B cell (primary cell): ENCODE results near the gene TXNDC2. TPM values are rescaled to one million over a fixed set of nuclear protein-coding genes. Genes with fewer than 3 reads are reported as not detected.

Experiments used
- ATAC-seq: fragments of 200-7000 bp; cut with Tn5 transposase; one replicate; pipeline ENCODE4 v1.10.0; 2021; ENCODE audit warnings: low read depth, mild to moderate bottlenecking, moderate number of reproducible peaks, moderate library complexity
- CTCF ChIA-PET: fragments of 350-600 bp; sonication (Branson Sonifier 250); formaldehyde crosslinking; loops from one replicate; lab custom pipeline; 2021; ENCODE audit warnings: antibody characterized with exemption, inconsistent platforms; lab: Charles Lee
- POLR2A ChIA-PET: fragments of 350-600 bp; sonication (Branson Sonifier 250); formaldehyde crosslinking; loops from one replicate; lab custom pipeline; 2021; ENCODE audit warnings: antibody characterized with exemption; lab: Charles Lee
- DNase-seq: peaks from one replicate; pipeline ENCODE4 v3.0.0; 2013
- H2AFZ ChIP-seq: 2 replicates; pipeline ENCODE4 v1.6.1; 2012; ENCODE audit warnings: mild to moderate bottlenecking, low read depth, low read length; ENCODE audit not compliant: insufficient read depth, poor library complexity, severe bottlenecking
- H3K27ac ChIP-seq, 2 donors: 1 replicate in 1 of 2; 2 replicates in 1 of 2; pipeline ENCODE4 v1.5.1; 2012 to 2013; ENCODE audit warnings: low read length in 2 of 2, mild to moderate bottlenecking in 2 of 2, moderate library complexity in 1 of 2
- H3K27me3 ChIP-seq, 4 experiments: fragments of 200-600 bp in 1 of 4; sonication (generic) in 1 of 4; replicated peaks in 1 of 4; 1 replicate in 2 of 4; 2 replicates in 2 of 4; pipeline versions ENCODE4 v1.6.1 to v1.7.0; 2013 to 2016; ENCODE audit warnings: low read length in 3 of 4, mild to moderate bottlenecking in 2 of 4, mixed read lengths in 1 of 4, moderate library complexity in 1 of 4; ENCODE audit not compliant: insufficient read depth in 4 of 4, control insufficient read depth in 3 of 4; ENCODE audit errors: control extremely low read depth in 1 of 4
- H3K36me3 ChIP-seq, 2 experiments: replicated peaks in 1 of 2; 1 replicate in 1 of 2; 2 replicates in 1 of 2; pipeline versions ENCODE4 v1.6.1 to v1.7.1; 2013; ENCODE audit warnings: low read length in 1 of 2; ENCODE audit not compliant: insufficient read depth in 2 of 2, control insufficient read depth in 1 of 2; ENCODE audit errors: control extremely low read depth in 1 of 2, extremely low read depth in 1 of 2
- H3K4me1 ChIP-seq, 2 donors: fragments of 200-600 bp in 1 of 2; sonication (generic) in 1 of 2; 1 replicate in 1 of 2; 2 replicates in 1 of 2; pipeline versions ENCODE4 v1.5.1 to v1.6.1; 2013 to 2017; ENCODE audit warnings: low read length in 2 of 2; ENCODE audit not compliant: control insufficient read depth in 2 of 2, insufficient read depth in 2 of 2
- H3K4me2 ChIP-seq: replicated peaks from 2 replicates; pipeline ENCODE3; 2012; ENCODE audit warnings: mild to moderate bottlenecking, low read depth, low read length; ENCODE audit not compliant: poor library complexity, severe bottlenecking
- H3K4me3 ChIP-seq, 5 experiments: fragments of 200-600 bp in 1 of 5; sonication (generic) in 1 of 5; 1 replicate in 3 of 5; 2 replicates in 2 of 5; pipeline versions ENCODE4 v1.5.1 to v1.7.0; 2011 to 2016; ENCODE audit warnings: low read length in 4 of 5, mild to moderate bottlenecking in 4 of 5, low read depth in 2 of 5, control low read depth in 1 of 5, moderate library complexity in 1 of 5; ENCODE audit not compliant: insufficient read depth in 1 of 5; ENCODE audit errors: control extremely low read depth in 1 of 5, extremely low read depth in 1 of 5
- H3K79me2 ChIP-seq: fragments of 200-600 bp; sonication (generic); one replicate; pipeline ENCODE4 v1.6.0; 2016; ENCODE audit warnings: low read length; ENCODE audit not compliant: control insufficient read depth, insufficient read depth
- H3K9ac ChIP-seq: fragments of 200-600 bp; sonication (generic); 2 replicates; pipeline ENCODE4 v1.6.1; 2017; ENCODE audit warnings: mild to moderate bottlenecking, low read length, moderate library complexity
- H3K9me3 ChIP-seq, 3 donors: one replicate each; pipeline versions ENCODE4 v1.6.1 to v1.7.1; 2013; ENCODE audit warnings: low read length in 2 of 3; ENCODE audit not compliant: control insufficient read depth in 2 of 3, insufficient read depth in 1 of 3; ENCODE audit errors: control extremely low read depth in 1 of 3
- H4K20me1 ChIP-seq: 2 replicates; pipeline ENCODE4 v1.6.0; 2012; ENCODE audit warnings: mild to moderate bottlenecking, low read length; ENCODE audit not compliant: insufficient read depth, control insufficient read depth, poor library complexity, severe bottlenecking
- H3K27ac Mint-ChIP-seq: one replicate; pipeline ENCODE4 v1.8.0; 2021; ENCODE audit warnings: mixed read lengths
- H3K27me3 Mint-ChIP-seq: one replicate; pipeline ENCODE4 v1.8.0; 2021; ENCODE audit warnings: mixed read lengths
- H3K4me1 Mint-ChIP-seq: one replicate; pipeline ENCODE4 v1.8.0; 2021; ENCODE audit warnings: mixed read lengths
- H3K4me3 Mint-ChIP-seq: one replicate; pipeline ENCODE4 v1.8.0; 2021; ENCODE audit warnings: mixed read lengths
- H3K9me3 Mint-ChIP-seq: one replicate; pipeline ENCODE4 v1.8.0; 2022; ENCODE audit warnings: mixed read lengths; ENCODE audit not compliant: insufficient read depth
- EZH2 ChIP-seq: IDR thresholded peaks from 2 replicates; pipeline ENCODE4 v1.6.1; 2012; ENCODE audit warnings: borderline replicate concordance, low read depth, mild to moderate bottlenecking, moderate library complexity, low read length; ENCODE audit not compliant: insufficient read depth, poor library complexity, severe bottlenecking
- WGBS: methylation state at CpG from one replicate; pipeline ENCODE4 v1.1.5; 2013; ENCODE audit warnings: missing lambda C conversion rate; ENCODE audit not compliant: insufficient coverage; 5-methylcytosine and 5-hydroxymethylcytosine counted together
- intact Hi-C: fragments of 100-400 bp; cut with micrococcal nuclease; formaldehyde crosslinking; loops from one replicate; pipeline ENCODE4 v1.10.0; 2022
- polyA plus RNA-seq: library from polyadenylated mRNA; depleted of rRNA; stranded (reverse); fragments of >200 nt; gene quantifications from 2 replicates; pipeline ENCODE4 v1.2.3, GENCODE V29; 2012
- total RNA-seq, 2 donors: library from RNA; stranded (reverse); fragments of 120-200 nt in 1 of 2; gene quantifications; 1 replicate in 1 of 2; 2 replicates in 1 of 2; pipeline versions ENCODE4 v1.2.3 to v1.2.4, GENCODE V29; 2013 to 2022
- TF ChIP-seq, protein P1 (sequence below): fragments of 200-600 bp; IDR thresholded peaks from one replicate; pipeline ENCODE4 v1.8.0; 2022; ENCODE audit warnings: antibody characterized with exemption, mild to moderate bottlenecking

Gene TXNDC2
- total and polyA plus RNA-seq, 2 donors (not counting 1 experiment from before 2014, with no cell fraction given): 0.07 to 0.22 TPM

DNA sequence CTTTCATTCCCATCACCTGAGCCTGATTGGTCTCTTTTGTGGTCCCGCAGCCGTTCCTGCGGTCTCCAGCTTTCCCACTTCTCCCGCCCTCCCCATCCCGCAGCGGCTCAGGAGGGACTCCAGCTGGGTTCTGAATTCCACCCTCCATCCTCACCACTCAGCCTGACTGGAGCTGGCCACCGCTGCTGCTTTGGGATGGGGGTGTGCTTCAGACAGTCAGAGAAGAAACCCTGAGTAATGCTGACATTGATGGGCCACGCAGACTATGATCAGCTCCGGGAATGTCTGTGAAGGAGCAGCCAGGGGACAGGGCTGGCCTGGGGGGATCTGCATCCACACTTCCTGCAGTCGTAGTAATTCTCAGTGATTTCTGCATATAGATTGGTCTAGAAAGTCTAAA, 45.9 kb upstream of the TXNDC2 start:
- Histone ChIP-seq H2AFZ (no peak overlapping the region), H3K36me3 (peaks cover 0 to 13% of the 10 kb centered on the region in 2 experiments), H3K27ac (no peak overlapping the region), H3K4me3 (no peak overlapping the region), H3K27me3 (no peaks in the 10 kb centered on the region), H3K4me1 (peaks cover 0 to 7% of the 10 kb centered on the region in 2 donors), H3K9me3 (no peaks in the 10 kb centered on the region), H3K4me2 (no peak overlapping the region), H3K9ac (no peak overlapping the region), H4K20me1 (peaks cover 3% of the 10 kb centered on the region), H3K79me2 (no peaks in the 10 kb centered on the region)
- Mint-ChIP-seq H3K4me1 (peaks cover 4% of the 10 kb centered on the region), H3K4me3 (no peak overlapping the region), H3K9me3 (no peaks in the 10 kb centered on the region), H3K27ac (no peak overlapping the region), H3K27me3 (no peaks in the 10 kb centered on the region)
- WGBS: 97% methylated on average over 3 of the region's 10 CpGs
- TF ChIP-seq, protein P1, sequence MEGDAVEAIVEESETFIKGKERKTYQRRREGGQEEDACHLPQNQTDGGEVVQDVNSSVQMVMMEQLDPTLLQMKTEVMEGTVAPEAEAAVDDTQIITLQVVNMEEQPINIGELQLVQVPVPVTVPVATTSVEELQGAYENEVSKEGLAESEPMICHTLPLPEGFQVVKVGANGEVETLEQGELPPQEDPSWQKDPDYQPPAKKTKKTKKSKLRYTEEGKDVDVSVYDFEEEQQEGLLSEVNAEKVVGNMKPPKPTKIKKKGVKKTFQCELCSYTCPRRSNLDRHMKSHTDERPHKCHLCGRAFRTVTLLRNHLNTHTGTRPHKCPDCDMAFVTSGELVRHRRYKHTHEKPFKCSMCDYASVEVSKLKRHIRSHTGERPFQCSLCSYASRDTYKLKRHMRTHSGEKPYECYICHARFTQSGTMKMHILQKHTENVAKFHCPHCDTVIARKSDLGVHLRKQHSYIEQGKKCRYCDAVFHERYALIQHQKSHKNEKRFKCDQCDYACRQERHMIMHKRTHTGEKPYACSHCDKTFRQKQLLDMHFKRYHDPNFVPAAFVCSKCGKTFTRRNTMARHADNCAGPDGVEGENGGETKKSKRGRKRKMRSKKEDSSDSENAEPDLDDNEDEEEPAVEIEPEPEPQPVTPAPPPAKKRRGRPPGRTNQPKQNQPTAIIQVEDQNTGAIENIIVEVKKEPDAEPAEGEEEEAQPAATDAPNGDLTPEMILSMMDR: no peak
- TF ChIP-seq EZH2: no peak
- POLR2A ChIA-PET: no interaction called here
- intact Hi-C loops: no loop called here
- DNase-seq: no peak
- CTCF ChIA-PET: no interaction called here
- ATAC-seq: no peak

DNA sequence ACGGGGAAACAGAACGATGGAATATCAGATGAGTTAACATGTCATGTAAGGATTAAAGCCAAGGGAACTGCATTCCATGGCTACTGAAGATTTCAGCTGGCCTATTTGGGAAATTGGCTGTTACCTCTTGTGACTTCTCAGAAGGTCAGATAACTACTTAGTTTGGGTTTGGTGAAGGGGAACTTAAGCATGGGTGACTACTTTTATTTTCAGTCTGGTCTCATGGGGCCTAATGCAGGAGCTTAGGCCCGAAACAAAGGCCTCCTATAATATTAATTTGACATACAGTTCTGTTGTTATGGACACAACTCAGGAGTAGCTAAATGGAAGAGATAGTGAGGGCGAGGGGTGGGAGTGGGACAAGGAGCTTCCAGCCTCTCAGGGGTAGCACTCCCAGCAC, 44.0 kb upstream of the TXNDC2 start:
- DNase-seq: no peak
- no peak overlapping the region for H3K9ac ChIP-seq
- H3K9me3 ChIP-seq: no peaks in the 10 kb centered on the region
- H3K79me2 ChIP-seq: no peaks in the 10 kb centered on the region
- ATAC-seq: no peak
- H3K27ac Mint-ChIP-seq: no peak overlapping the region
- TF ChIP-seq EZH2: no peak
- TF ChIP-seq, protein P1: no peak
- no peak overlapping the region for H3K4me2 ChIP-seq
- no peaks in the 10 kb centered on the region for H4K20me1 ChIP-seq
- 90% methylated on average over 2 of the region's 4 CpGs for WGBS
- H3K36me3 ChIP-seq: peaks cover 0 to 18% of the 10 kb centered on the region in 2 experiments
- H3K27me3 Mint-ChIP-seq: no peaks in the 10 kb centered on the region
- no peak overlapping the region for H2AFZ ChIP-seq
- peaks cover 0 to 7% of the 10 kb centered on the region in 2 donors for H3K4me1 ChIP-seq
- no peak overlapping the region for H3K4me3 ChIP-seq
- CTCF ChIA-PET: no interaction called here
- intact Hi-C loops: no loop called here
- peaks cover 4% of the 10 kb centered on the region for H3K4me1 Mint-ChIP-seq
- H3K4me3 Mint-ChIP-seq: no peak overlapping the region
- POLR2A ChIA-PET: no interaction called here
- H3K27ac ChIP-seq: no peak overlapping the region
- H3K27me3 ChIP-seq: no peaks in the 10 kb centered on the region
- no peaks in the 10 kb centered on the region for H3K9me3 Mint-ChIP-seq
